A673 (cell line): Measurements from ENCODE around the gene CHRNB1. TPM values are rescaled to one million over a fixed set of nuclear protein-coding genes. Genes with fewer than 3 reads are reported as not detected.

Experiments used
- BruUV-seq: library from RNA; stranded (reverse); fragments of 400-500 nt; replicated peaks from 2 replicates; lab custom pipeline; 2021; lab: Mats Ljungman, UMichigan
- CTCF ChIA-PET: fragments of 300-600 bp; sonication (Branson Sonifier 250); formaldehyde crosslinking; loops from one replicate; lab custom pipeline; 2022; ENCODE audit warnings: antibody characterized with exemption; lab: Charles Lee
- POLR2A ChIA-PET: fragments of 300-600 bp; sonication (Branson Sonifier 250); formaldehyde crosslinking; loops from one replicate; lab custom pipeline; 2022; ENCODE audit warnings: antibody characterized with exemption; ENCODE audit not compliant: low non-redundant PET; lab: Charles Lee
- DNase-seq: peaks from one replicate; pipeline ENCODE4 v3.0.0-alpha.2; 2015; ENCODE audit warnings: low spot score
- H3K27ac ChIP-seq: fragments of 200-600 bp; sonication (generic); 2 replicates; pipeline ENCODE4 v1.5.1; 2016; ENCODE audit warnings: mixed run types, low read depth, mild to moderate bottlenecking, mixed read lengths, antibody characterized with exemption, low read length; ENCODE audit not compliant: poor library complexity, severe bottlenecking
- H3K27me3 ChIP-seq: fragments of 200-600 bp; sonication (generic); replicated peaks from 2 replicates; pipeline ENCODE4 v1.6.1; 2017; ENCODE audit warnings: mixed run types, low read depth, mild to moderate bottlenecking, mixed read lengths, antibody characterized with exemption, low read length; ENCODE audit not compliant: insufficient read depth, poor library complexity
- H3K36me3 ChIP-seq: fragments of 200-600 bp; sonication (generic); 2 replicates; pipeline ENCODE4 v1.6.1; 2016; ENCODE audit warnings: mixed run types, mild to moderate bottlenecking, mixed read lengths, antibody characterized with exemption, low read length; ENCODE audit not compliant: insufficient read depth, poor library complexity, severe bottlenecking
- H3K4me1 ChIP-seq: fragments of 200-600 bp; sonication (generic); 2 replicates; pipeline ENCODE4 v1.6.1; 2017; ENCODE audit warnings: mixed run types, mild to moderate bottlenecking, mixed read lengths, antibody characterized with exemption, low read length; ENCODE audit not compliant: insufficient read depth, poor library complexity, severe bottlenecking
- H3K4me3 ChIP-seq: fragments of 200-600 bp; sonication (generic); 2 replicates; pipeline ENCODE4 v1.5.1; 2016; ENCODE audit warnings: low read depth, mixed run types, mild to moderate bottlenecking, mixed read lengths, low read length; ENCODE audit not compliant: poor library complexity, severe bottlenecking
- H3K9me3 ChIP-seq: fragments of 200-600 bp; sonication (generic); 2 replicates; pipeline ENCODE4 v1.6.1; 2016; ENCODE audit warnings: mixed run types, low read depth, mild to moderate bottlenecking, mixed read lengths, antibody characterized with exemption, low read length; ENCODE audit not compliant: poor library complexity, severe bottlenecking
- EZH2 ChIP-seq: fragments of 200-600 bp; sonication (generic); IDR thresholded peaks from 2 replicates; pipeline ENCODE4 v1.6.1; 2017; ENCODE audit warnings: borderline replicate concordance, low read depth, mild to moderate bottlenecking, mixed read lengths, antibody characterized with exemption, low read length; ENCODE audit not compliant: poor library complexity, severe bottlenecking
- intact Hi-C: fragments of 100-400 bp; cut with micrococcal nuclease; formaldehyde crosslinking; loops from one replicate; pipeline ENCODE4 v1.10.0; 2022; ENCODE audit not compliant: unreplicated experiment
- total RNA-seq: library from RNA; stranded (reverse); gene quantifications from 2 replicates; pipeline ENCODE4 v1.2.3, GENCODE V29; 2021
- TF ChIP-seq, protein P1 (sequence below): fragments of 300-800, 200-600 bp; sonication (generic); conservative IDR thresholded peaks from 2 replicates; pipeline ENCODE4 v1.5.1; 2017; ENCODE audit warnings: low read depth, mild to moderate bottlenecking, antibody characterized with exemption, low read length, moderate library complexity, mixed read lengths

CHRNB1 gene
- total RNA-seq, 1 experiment from 2014 or later, result 5.2 TPM

GRCh38 chr17:7415784-7416183 is 29.1 kb upstream of the CHRNB1 start:
- no peaks in the 10 kb centered on the region for H3K9me3 ChIP-seq
- ChIA-PET POLR2A (no interaction called here), CTCF (no interaction called here)
- H3K4me1 ChIP-seq, result no peaks in the 10 kb centered on the region
- no peak for TF ChIP-seq EZH2
- TF ChIP-seq, protein P1, sequence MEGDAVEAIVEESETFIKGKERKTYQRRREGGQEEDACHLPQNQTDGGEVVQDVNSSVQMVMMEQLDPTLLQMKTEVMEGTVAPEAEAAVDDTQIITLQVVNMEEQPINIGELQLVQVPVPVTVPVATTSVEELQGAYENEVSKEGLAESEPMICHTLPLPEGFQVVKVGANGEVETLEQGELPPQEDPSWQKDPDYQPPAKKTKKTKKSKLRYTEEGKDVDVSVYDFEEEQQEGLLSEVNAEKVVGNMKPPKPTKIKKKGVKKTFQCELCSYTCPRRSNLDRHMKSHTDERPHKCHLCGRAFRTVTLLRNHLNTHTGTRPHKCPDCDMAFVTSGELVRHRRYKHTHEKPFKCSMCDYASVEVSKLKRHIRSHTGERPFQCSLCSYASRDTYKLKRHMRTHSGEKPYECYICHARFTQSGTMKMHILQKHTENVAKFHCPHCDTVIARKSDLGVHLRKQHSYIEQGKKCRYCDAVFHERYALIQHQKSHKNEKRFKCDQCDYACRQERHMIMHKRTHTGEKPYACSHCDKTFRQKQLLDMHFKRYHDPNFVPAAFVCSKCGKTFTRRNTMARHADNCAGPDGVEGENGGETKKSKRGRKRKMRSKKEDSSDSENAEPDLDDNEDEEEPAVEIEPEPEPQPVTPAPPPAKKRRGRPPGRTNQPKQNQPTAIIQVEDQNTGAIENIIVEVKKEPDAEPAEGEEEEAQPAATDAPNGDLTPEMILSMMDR, result no peak
- DNase-seq, result no peak
- no TSS peak for BruUV-seq
- no peak overlapping the region for H3K4me3 ChIP-seq
- no peaks in the 10 kb centered on the region for H3K27me3 ChIP-seq
- intact Hi-C loops, result no loop called here
- H3K36me3 ChIP-seq, result peaks cover 9% of the 10 kb centered on the region
- H3K27ac ChIP-seq, result no peak overlapping the region

GRCh38 chr17:7416323-7416722 is 28.5 kb upstream of the CHRNB1 start:
- no peaks in the 10 kb centered on the region for H3K4me1 ChIP-seq
- BruUV-seq, result no TSS peak
- H3K36me3 ChIP-seq, result peaks cover 8% of the 10 kb centered on the region
- POLR2A ChIA-PET, result no interaction called here
- no peak for TF ChIP-seq EZH2
- TF ChIP-seq, protein P1, result no peak
- CTCF ChIA-PET, result interaction anchor here (0.6 kb wide), 1 partner anchor 253 kb away, joined by 3 read pairs; no protein-coding TSS in a partner anchor
- DNase-seq, result no peak
- H3K4me3 ChIP-seq, result no peak overlapping the region
- H3K9me3 ChIP-seq, result no peaks in the 10 kb centered on the region
- H3K27ac ChIP-seq, result no peak overlapping the region
- intact Hi-C loops, result no loop called here
- H3K27me3 ChIP-seq, result no peaks in the 10 kb centered on the region

- ChIA-PET CTCF (interaction anchor here (0.6 kb wide), 1 partner anchor 252 kb away, joined by 3 read pairs; no protein-coding TSS in a partner anchor), POLR2A (no interaction called here)
- Histone ChIP-seq H3K27me3 (no peaks in the 10 kb centered on the region), H3K4me1 (no peaks in the 10 kb centered on the region), H3K9me3 (no peaks in the 10 kb centered on the region), H3K4me3 (no peak overlapping the region), H3K36me3 (peaks cover 7% of the 10 kb centered on the region), H3K27ac (no peak overlapping the region)
- DNase-seq, result no peak
- no TSS peak for BruUV-seq
- no peak for TF ChIP-seq EZH2
- TF ChIP-seq, protein P1, result no peak
- intact Hi-C loops, result no loop called here
These were observed 27.7 kb upstream of the CHRNB1 start for GRCh38 chr17:7417056-7417655.
